Amniotic epithelial cell (primary cell): ENCODE results near the gene CDIPT.
"Not testable (repeated sequence)": the region's sequence is repeated elsewhere in the genome, so short reads cannot be mapped to it uniquely, and the experiment has no call there.

Experiments
- DNase-seq: peaks from one replicate; pipeline ENCODE4 v3.0.0-alpha.2; 2010; ENCODE audit warnings: low read depth

CDIPT gene

GRCh38 chr16:29858149-29858849 is 4.7 kb downstream of the CDIPT start:
- peak; percentile 21 for DNase-seq

DNA sequence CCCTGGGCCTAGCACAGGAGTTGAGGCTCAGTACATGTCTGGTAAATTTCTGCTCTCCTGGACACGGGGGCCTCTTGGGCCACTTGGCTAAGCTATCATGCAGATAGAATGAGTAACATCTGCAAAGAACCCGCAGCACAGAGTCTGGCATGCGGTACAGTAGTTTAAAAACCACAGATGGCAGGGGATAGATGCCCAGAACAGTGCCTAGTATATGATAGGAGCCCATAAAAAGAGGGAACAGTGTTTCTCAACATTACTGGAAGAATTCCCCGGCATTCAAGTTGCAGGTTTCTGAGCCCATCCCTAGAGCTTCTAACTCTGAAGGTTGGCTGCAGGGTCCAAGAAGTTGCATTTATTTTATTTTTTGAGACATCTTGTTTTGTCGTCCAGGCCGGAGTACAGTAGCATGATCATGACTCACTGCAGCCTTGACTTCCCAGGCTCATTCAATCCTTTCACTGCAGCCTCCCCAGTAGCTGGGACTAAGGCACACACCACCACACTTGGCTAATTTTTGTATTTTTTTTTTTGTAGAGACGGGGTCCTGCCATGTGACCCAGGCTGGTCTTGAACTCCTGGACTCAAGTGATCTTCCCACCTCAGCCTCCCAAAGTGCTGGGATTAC is 5.8 kb downstream of the CDIPT start:
- peak; percentile 96 for DNase-seq

DNA sequence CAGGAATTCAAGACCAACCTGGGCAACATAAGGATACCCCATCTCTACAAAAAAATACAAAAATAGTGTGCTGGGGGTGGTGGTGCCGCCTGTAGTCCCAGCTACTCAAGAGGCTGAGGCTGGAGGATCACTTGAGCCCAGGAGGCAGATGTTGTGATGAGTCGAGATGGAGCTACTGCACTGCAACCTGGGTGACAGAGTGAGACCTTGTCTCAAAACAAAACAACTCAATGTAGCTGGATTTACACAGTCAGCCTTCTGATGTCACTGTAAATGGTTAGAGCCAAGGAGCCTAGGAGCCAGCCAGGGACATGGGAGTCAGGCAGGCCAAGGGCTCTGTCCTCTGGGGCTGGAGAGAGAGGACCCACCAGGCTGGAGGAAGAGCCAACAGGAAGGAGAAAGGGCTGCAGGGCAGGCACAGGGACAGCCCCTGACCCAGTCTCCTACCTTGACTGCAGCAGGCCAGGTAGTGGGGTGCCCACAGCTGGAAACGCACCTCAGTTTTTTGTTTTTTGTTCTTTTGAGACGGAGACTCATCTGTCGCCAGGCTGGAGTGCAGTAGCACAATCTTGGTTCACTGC is 8.4 kb downstream of the CDIPT start:
- no peak for DNase-seq

GRCh38 chr16:29852654-29853053 is 10.4 kb downstream of the CDIPT start:
- no peak for DNase-seq

- no peak for DNase-seq
These were observed 12.0 kb downstream of the CDIPT start for GRCh38 chr16:29850998-29851397.

GRCh38 chr16:29849505-29849904 is 13.5 kb downstream of the CDIPT start:
- DNase-seq, result peak; percentile 25

- peak; percentile 63 for DNase-seq
These were observed 14.4 kb downstream of the CDIPT start for GRCh38 chr16:29848420-29849297.

GRCh38 chr16:29845656-29846055 is 17.4 kb downstream of the CDIPT start:
- DNase-seq, result no peak

DNA sequence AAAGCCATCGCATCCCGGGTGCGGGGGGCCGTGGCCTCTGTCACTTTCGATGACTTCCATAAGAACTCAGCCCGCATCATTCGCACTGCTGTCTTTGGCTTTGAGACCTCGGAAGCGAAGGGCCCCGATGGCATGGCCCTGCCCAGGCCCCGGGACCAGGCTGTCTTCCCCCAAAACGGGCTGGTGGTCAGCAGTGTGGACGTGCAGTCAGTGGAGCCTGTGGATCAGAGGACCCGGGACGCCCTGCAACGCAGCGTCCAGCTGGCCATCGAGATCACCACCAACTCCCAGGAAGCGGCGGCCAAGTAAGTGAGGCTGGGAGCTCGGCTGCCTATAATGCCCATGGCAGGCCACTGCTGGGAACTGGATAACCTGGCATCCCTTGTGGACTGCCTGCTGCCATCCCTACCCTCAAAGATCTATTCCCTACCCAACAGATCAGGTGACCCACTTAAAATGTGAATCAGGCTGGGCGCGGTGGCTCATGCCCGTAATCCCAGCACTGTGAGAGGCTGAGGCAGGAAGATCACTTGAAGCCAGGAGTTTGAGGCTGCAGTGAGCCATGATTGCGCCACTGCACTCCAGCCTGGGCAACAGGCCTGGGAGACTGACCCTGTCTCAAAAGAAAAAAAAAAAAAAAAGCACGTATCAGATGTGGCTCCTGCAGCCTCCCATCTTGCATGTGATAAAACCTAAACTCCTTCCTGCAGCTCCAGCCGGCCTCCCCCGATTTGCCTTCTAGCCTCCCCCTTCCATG is 18.3 kb downstream of the CDIPT start:
- DNase-seq, result peak; percentile 76

DNA sequence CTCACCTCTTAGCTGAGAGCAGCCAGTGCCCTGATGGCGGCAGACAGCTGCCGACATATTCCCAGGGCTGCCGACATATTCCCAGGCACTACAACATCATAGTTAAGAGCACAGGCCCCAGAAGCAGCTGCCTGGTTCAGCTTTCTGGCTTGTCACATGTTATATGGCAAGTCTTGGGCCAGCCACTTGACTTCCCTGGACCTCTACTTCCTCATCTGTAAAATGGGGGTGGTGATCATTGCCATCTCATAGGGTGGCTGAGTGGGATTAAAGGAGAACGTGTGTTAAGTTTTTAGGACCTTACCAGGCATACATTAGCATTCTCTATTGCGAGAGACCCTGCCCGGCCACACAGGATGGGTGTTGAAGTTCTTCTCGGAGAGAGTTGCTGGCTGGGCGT is 19.1 kb downstream of the CDIPT start:
- no peak for DNase-seq

DNA sequence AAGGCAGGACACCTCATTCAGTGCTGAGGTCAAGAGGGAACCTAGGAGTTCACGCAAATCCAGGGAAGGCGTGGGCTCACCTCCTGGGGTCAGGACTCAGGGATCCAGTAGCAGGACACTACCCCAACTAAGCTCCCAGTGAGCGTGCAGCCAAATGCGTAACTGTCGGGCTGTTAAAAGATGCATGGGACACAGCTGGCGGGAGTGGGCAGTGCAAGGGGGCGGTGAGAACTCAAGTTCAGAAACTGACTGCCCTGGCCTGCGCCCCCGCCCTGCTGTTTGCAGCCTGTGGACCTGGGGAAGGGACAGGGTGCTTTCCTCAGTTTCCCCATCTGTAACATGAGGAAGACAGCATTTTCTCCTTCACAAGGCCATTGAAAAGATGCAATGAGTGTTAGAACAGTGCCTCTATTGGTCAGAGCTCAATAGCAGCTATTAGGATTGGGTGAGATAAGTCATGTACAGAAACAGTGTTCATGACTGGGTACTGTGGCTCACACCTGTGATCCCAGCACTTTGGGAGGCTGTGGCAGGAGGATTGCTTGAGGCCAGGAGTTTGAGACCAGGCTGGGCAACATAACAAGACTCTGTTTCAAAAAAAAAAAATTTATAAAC is 20.2 kb downstream of the CDIPT start:
- no peak for DNase-seq

- no peak for DNase-seq
These were observed 21.4 kb downstream of the CDIPT start for GRCh38 chr16:29841631-29842030.

DNA sequence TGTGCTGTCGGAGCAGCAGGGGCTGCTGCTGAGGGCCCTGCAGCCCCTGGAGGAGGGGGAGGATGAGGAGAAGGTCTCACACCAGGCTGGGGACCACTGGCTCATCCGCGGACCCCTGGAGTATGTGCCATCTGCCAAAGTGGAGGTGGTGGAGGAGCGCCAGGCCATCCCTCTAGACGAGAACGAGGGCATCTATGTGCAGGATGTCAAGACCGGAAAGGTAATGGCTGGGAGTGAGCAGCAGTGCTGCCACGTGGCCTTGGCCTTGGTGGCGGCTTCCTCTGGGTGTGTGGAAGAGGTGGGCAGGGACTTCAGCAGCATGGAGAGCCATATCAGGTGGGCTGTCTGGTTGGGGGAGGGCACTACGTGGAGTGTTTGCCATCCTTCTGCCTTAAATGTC is 22.8 kb downstream of the CDIPT start:
- no peak for DNase-seq

- peak; percentile 74 for DNase-seq
These were observed 23.2 kb downstream of the CDIPT start for GRCh38 chr16:29839822-29840221.

GRCh38 chr16:29837841-29838240 is 25.2 kb downstream of the CDIPT start:
- peak; percentile 95 for DNase-seq

DNA sequence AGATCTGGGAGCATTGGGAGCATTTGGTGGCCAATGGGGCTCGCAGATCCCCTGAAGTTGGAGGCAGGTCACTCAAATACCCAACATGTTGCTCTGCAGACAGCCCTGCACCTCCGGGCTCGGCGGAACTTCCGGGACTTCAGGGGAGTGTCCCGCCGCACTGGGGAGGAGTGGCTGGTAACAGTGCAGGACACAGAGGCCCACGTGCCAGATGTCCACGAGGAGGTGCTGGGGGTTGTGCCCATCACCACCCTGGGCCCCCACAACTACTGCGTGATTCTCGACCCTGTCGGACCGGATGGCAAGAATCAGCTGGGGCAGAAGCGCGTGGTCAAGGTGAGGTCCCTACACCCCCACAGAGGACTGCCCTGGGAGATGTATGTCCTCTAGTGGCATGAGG is 26.4 kb downstream of the CDIPT start:
- DNase-seq, result no peak

DNA sequence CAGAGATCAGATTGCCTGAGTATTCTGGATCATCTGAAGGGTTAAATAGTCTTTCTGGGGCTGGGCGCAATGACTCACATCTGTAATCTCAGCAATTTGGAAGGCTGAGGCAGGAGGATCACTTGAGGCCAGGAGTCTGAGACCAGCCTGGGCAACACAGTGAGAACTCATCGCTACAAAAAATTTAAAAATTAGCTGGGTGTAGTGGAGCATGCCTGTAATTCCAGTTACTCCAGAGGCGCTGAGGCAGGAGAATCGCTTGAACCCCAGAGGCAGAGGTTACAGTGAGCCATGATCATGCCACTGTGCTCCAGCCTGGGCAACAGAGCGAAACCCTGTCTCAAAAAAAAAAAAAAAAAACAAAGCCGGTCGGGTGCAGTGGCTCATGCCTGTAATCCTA is 27.1 kb downstream of the CDIPT start:
- DNase-seq, result no peak

- no peak for DNase-seq
These were observed 28.9 kb downstream of the CDIPT start for GRCh38 chr16:29834079-29834478.

DNA sequence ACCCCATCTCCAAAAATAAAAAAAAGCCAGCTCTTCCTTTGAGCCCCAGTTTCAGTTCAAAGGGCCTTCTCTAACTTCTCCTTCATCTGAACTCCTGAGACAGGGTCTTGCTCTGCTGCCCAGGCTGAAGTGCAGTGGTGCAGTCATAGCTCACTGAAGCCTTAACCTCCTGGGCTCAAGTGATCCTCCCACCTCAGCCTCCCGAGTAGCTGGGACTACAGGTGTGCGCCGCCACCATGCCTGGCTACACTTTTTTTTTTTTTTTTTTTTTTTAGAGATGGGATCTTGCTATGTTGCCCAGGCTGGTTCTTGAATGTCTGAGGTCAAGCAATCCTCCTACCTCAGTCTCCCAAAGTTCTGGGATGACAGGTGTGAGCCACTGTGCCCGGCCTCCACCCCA is 29.8 kb downstream of the CDIPT start:
- not testable (repeated sequence) for DNase-seq

- no peak for DNase-seq
These were observed 31.5 kb downstream of the CDIPT start for GRCh38 chr16:29831490-29831889.

DNA sequence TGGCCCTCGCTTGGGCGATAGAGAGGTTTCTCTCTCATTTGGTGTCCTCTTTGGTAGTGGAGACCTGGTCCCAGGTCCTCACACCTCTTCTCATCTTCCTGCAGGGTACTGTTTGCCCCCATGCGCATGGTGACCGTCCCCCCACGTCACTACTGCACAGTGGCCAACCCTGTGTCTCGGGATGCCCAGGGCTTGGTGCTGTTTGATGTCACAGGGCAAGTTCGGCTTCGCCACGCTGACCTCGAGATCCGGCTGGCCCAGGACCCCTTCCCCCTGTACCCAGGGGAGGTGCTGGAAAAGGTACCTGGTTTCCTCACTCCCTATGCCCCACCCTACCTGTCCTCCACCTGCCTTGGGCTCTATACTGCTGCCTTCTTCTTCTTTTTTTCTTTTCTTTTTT is 32.3 kb downstream of the CDIPT start:
- DNase-seq, result no peak

DNA sequence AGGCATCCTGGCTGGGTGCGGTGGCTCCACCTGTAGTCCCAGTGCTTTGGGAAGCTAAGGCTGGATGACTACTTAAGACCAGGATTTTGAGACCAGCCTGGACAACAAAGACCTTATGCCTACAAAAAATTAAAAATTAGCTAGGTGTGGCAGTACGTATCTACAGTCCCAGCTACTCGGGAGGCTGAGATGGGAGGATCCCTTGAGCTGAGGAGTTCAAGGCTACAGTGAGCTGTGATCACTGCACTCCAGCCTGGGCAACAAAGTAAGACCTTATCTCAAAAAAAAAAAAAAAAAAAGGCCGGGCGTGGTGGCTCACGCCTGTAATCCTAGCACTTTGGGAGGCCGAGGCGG is 36.7 kb downstream of the CDIPT start:
- no peak for DNase-seq
